ENCODE data around the gene PTPRK. TPM values are rescaled to one million over a fixed set of nuclear protein-coding genes. Genes with fewer than 3 reads are reported as not detected.

Gene PTPRK
- total RNA-seq, 4 donors from 2014 or later: 26.7 to 47.5 (median 41.4) TPM

DNA sequence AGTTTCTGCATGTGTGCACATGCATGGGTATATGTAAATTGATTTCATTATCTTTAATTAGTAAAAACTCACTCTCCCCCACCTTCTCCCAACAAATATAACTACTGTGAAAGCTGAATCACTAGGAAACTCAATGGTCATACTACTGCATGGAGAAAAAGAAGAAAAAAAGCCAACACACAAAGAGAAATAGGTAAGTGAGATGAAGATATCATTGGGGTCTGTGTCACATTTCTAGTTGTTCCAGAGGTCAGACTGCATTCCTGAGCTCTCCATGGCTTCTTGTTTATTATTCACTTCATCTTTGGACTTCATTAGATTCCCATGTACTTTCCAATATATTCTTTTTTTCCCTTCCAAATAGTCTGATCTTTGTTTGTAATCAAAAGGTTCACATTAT, 98.2 kb downstream of the PTPRK start:
- no peak for TF ChIP-seq POLR2A (IDR thresholded peaks at IDR 0.05)
- TF ChIP-seq, protein P1, sequence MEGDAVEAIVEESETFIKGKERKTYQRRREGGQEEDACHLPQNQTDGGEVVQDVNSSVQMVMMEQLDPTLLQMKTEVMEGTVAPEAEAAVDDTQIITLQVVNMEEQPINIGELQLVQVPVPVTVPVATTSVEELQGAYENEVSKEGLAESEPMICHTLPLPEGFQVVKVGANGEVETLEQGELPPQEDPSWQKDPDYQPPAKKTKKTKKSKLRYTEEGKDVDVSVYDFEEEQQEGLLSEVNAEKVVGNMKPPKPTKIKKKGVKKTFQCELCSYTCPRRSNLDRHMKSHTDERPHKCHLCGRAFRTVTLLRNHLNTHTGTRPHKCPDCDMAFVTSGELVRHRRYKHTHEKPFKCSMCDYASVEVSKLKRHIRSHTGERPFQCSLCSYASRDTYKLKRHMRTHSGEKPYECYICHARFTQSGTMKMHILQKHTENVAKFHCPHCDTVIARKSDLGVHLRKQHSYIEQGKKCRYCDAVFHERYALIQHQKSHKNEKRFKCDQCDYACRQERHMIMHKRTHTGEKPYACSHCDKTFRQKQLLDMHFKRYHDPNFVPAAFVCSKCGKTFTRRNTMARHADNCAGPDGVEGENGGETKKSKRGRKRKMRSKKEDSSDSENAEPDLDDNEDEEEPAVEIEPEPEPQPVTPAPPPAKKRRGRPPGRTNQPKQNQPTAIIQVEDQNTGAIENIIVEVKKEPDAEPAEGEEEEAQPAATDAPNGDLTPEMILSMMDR (IDR thresholded peaks at IDR 0.05): no peak
- H3K4me3 ChIP-seq (ENCODE audit: low read depth, poor library complexity, severe bottlenecking): no peak overlapping the region
- DNase-seq (ENCODE audit: low spot score in 2 of 2): no peak
- intact Hi-C loops (cut with DNase I; ENCODE audit: low total_unique reads): no loop called here

DNA sequence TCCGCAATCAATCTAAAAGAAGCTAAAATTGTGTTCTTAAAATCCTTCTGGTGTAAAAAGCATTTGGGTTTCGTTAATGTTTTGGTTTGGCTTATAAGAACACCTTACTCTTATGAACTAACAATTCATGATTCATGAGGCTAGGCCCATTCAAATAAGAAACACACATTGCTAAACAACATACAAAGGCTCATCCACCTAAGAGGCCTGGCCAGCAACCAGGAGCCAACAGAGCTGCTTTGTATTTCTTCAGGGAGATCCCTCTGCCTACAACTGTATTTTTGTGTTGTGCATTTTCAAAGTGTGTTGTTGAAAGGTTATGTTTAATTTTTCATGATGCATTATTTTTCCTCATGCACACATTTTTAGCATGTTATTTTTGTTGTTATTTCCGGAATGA, 98.6 kb downstream of the PTPRK start:
- intact Hi-C loops (cut with DNase I; ENCODE audit: low total_unique reads): no loop called here
- no peak overlapping the region for H3K4me3 ChIP-seq (ENCODE audit: low read depth, poor library complexity, severe bottlenecking)
- DNase-seq (ENCODE audit: low spot score in 2 of 2): no peak
- 73% methylated on average over 3 of the region's 3 CpGs for WGBS, 2 donors
- TF ChIP-seq POLR2A (IDR thresholded peaks at IDR 0.05): no peak
- TF ChIP-seq, protein P1 (IDR thresholded peaks at IDR 0.05): no peak

DNA sequence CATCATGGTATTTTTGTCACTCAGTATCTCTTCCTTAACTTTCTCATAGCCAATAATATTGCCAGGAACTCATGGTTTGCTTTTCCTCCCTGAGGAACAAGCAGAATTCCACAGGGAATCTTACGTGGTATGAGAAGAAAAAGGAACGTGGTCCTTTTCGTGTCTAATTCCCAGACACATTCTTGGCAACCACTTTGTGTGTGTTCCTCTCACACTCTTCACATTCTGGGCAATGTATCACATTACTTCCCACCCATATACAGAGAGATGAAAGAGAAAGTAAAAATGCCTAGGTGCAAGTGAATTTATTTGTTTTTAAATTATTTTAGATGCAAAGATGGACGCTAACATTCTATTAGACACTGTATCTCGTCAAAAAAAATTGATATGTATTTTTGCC, 102.7 kb downstream of the PTPRK start:
- intact Hi-C loops (cut with DNase I; ENCODE audit: low total_unique reads): no loop called here
- TF ChIP-seq, protein P1 (IDR thresholded peaks at IDR 0.05): no peak
- TF ChIP-seq POLR2A (IDR thresholded peaks at IDR 0.05): no peak
- WGBS, 2 donors: 89 to 93% methylated on average over 5 of the region's 5 CpGs
- DNase-seq (ENCODE audit: low spot score in 2 of 2): no peak
- no peak overlapping the region for H3K4me3 ChIP-seq (ENCODE audit: low read depth, poor library complexity, severe bottlenecking)

DNA sequence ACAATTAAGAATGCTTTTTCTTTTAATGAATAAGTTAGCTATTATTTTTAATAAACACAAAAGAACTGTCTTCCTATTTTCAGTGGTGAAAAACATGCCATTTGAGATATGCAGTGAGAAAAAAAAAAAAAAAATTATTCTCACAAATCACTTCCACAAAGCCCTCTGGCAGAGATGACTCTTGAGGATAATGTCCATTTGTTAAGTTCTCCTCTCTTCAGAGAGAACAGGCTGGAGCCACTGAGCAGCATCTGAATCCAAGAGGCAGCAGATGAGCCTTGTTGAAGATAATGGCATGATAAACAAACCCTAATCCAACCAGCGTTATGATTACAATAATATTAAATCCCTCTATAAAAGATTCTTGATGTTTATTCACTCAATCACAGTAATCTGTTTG, 105.0 kb downstream of the PTPRK start:
- H3K4me3 ChIP-seq (ENCODE audit: low read depth, poor library complexity, severe bottlenecking): no peak overlapping the region
- intact Hi-C loops (cut with DNase I; ENCODE audit: low total_unique reads): no loop called here
- TF ChIP-seq POLR2A (IDR thresholded peaks at IDR 0.05): no peak
- TF ChIP-seq, protein P1 (IDR thresholded peaks at IDR 0.05): no peak
- 74 to 75% methylated on average over 1 of the region's 1 CpG for WGBS, 2 donors
- no peak for DNase-seq (ENCODE audit: low spot score in 2 of 2)

DNA sequence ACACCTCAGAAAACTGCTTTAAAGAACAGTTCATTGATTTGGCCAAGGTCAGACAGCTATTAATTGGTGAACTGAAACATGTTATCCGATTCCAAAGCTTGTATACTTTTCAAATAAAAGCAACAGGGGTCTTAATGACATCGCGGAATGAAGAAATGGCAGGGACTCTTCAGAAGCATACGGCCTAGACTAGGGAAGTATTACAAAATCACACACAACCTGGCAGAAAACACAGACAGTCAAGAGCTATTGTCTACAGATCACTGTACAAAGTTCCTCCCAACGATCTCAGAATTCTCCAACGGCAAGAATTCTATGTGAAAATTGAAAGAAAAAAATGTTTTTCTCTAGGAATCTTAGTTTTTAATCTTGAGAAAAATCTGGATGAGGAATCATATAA, 105.5 kb downstream of the PTPRK start:
- 79 to 86% methylated on average over 6 of the region's 6 CpGs for WGBS, 2 donors
- intact Hi-C loops (cut with DNase I; ENCODE audit: low total_unique reads): no loop called here
- DNase-seq (ENCODE audit: low spot score in 2 of 2): no peak
- TF ChIP-seq POLR2A (IDR thresholded peaks at IDR 0.05): no peak
- TF ChIP-seq, protein P1 (IDR thresholded peaks at IDR 0.05): no peak
- no peak overlapping the region for H3K4me3 ChIP-seq (ENCODE audit: low read depth, poor library complexity, severe bottlenecking)

DNA sequence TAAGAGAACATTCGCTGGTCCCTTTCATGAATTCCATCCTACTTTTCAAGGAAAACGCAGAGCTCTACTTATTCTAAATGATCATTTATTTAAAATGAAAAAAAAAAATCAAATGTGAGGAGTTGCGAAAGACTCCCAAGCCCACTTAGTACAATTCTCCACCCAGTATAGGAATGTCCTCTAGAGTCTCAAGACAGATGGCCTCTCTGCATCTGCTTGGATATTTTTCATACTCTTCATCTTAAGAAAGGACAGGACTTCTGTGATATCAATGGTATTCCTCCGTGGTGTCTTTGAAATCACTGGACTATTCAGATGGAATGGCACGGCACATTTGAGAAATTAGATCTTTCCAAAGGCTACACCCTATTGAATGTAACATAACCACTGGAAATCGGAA, 107.1 kb downstream of the PTPRK start:
- 94 to 98% methylated on average over 6 of the region's 6 CpGs for WGBS, 2 donors
- TF ChIP-seq, protein P1 (IDR thresholded peaks at IDR 0.05): no peak
- TF ChIP-seq POLR2A (IDR thresholded peaks at IDR 0.05): no peak
- no peak overlapping the region for H3K4me3 ChIP-seq (ENCODE audit: low read depth, poor library complexity, severe bottlenecking)
- no peak for DNase-seq (ENCODE audit: low spot score in 2 of 2)
- intact Hi-C loops (cut with DNase I; ENCODE audit: low total_unique reads): no loop called here

All from lower leg skin (tissue), 4 donors.